ENCODE measurements around the gene EIF2S1. TPM values are rescaled to one million over a fixed set of nuclear protein-coding genes. Genes with fewer than 3 reads are reported as not detected.
"Not testable (repeated sequence)": the region's sequence is repeated elsewhere in the genome, so short reads cannot be mapped to it uniquely, and the experiment has no call there.

Gene EIF2S1
- total RNA-seq, 1 donor from 2014 or later = 88.3 TPM

- no peaks in the 10 kb centered on the region for H3K9me3 Mint-ChIP-seq (ENCODE audit: low read depth)
Measured at GRCh38 chr14:67331368-67332125, 28.6 kb upstream of the EIF2S1 start.

GRCh38 chr14:67332468-67332867 is 27.7 kb upstream of the EIF2S1 start:
- Mint-ChIP-seq H3K4me3 (ENCODE audit: unreplicated experiment) (no peak overlapping the region), H3K27me3 (ENCODE audit: low read depth) (no peaks in the 10 kb centered on the region), H3K36me3 (ENCODE audit: low read depth) (peaks cover 36% of the 10 kb centered on the region), H3K27ac (ENCODE audit: unreplicated experiment) (peak overlapping the region; percentile 3), H3K4me1 (ENCODE audit: low read depth) (peaks cover 17% of the 10 kb centered on the region), H3K9me3 (ENCODE audit: low read depth) (no peaks in the 10 kb centered on the region)
- DNase-seq (ENCODE audit: low spot score) = no peak
- TF ChIP-seq CTCF (IDR thresholded peaks at IDR 0.05) = no peak

More at GRCh38 chr14:67331368-67332125, 28.6 kb upstream of the EIF2S1 start:
- TF ChIP-seq CTCF (IDR thresholded peaks at IDR 0.05) = no peak
- no peak overlapping the region for H3K4me3 Mint-ChIP-seq (ENCODE audit: unreplicated experiment)
- peaks cover 37% of the 10 kb centered on the region for H3K36me3 Mint-ChIP-seq (ENCODE audit: low read depth)
- peak overlapping the region; percentile 60 for H3K27ac Mint-ChIP-seq (ENCODE audit: unreplicated experiment)
- no peak for DNase-seq (ENCODE audit: low spot score)
- peaks cover 17% of the 10 kb centered on the region for H3K4me1 Mint-ChIP-seq (ENCODE audit: low read depth)
- H3K27me3 Mint-ChIP-seq (ENCODE audit: low read depth) = no peaks in the 10 kb centered on the region

GRCh38 chr14:67335781-67336180 is 24.3 kb upstream of the EIF2S1 start:
- peaks cover 17% of the 10 kb centered on the region for H3K4me1 Mint-ChIP-seq (ENCODE audit: low read depth)
- H3K36me3 Mint-ChIP-seq (ENCODE audit: low read depth) = peaks cover 33% of the 10 kb centered on the region
- TF ChIP-seq CTCF (IDR thresholded peaks at IDR 0.05) = peak; percentile 71
- H3K27me3 Mint-ChIP-seq (ENCODE audit: low read depth) = no peaks in the 10 kb centered on the region
- no peak overlapping the region for H3K4me3 Mint-ChIP-seq (ENCODE audit: unreplicated experiment)
- DNase-seq (ENCODE audit: low spot score) = no peak
- no peak overlapping the region for H3K27ac Mint-ChIP-seq (ENCODE audit: unreplicated experiment)
- no peaks in the 10 kb centered on the region for H3K9me3 Mint-ChIP-seq (ENCODE audit: low read depth)

- not testable (repeated sequence) for H3K9me3 Mint-ChIP-seq (ENCODE audit: low read depth)
Measured at GRCh38 chr14:67341231-67341630, 18.9 kb upstream of the EIF2S1 start.

GRCh38 chr14:67343601-67344230 is 16.4 kb upstream of the EIF2S1 start:
- H3K27ac Mint-ChIP-seq (ENCODE audit: unreplicated experiment) = peak overlapping the region; percentile 42
- H3K4me1 Mint-ChIP-seq (ENCODE audit: low read depth) = peaks cover 7% of the 10 kb centered on the region
- H3K36me3 Mint-ChIP-seq (ENCODE audit: low read depth) = peaks cover 33% of the 10 kb centered on the region
- DNase-seq (ENCODE audit: low spot score) = no peak
- TF ChIP-seq CTCF (IDR thresholded peaks at IDR 0.05) = no peak
- no peaks in the 10 kb centered on the region for H3K9me3 Mint-ChIP-seq (ENCODE audit: low read depth)
- H3K4me3 Mint-ChIP-seq (ENCODE audit: unreplicated experiment) = no peak overlapping the region
- H3K27me3 Mint-ChIP-seq (ENCODE audit: low read depth) = no peaks in the 10 kb centered on the region

More at GRCh38 chr14:67341231-67341630, 18.9 kb upstream of the EIF2S1 start:
- not testable (repeated sequence) for H3K27me3 Mint-ChIP-seq (ENCODE audit: low read depth); DNase-seq (ENCODE audit: low spot score); H3K4me1 Mint-ChIP-seq (ENCODE audit: low read depth); H3K4me3 Mint-ChIP-seq (ENCODE audit: unreplicated experiment); H3K27ac Mint-ChIP-seq (ENCODE audit: unreplicated experiment)
- peaks cover 33% of the 10 kb centered on the region for H3K36me3 Mint-ChIP-seq (ENCODE audit: low read depth)

Measured in chondrocyte (in vitro differentiated cells).